GM19455 (cell line): Measurements from ENCODE around the gene TMEM132C.

Experiments
- ATAC-seq: cut with Tn5 transposase; IDR thresholded peaks from one replicate; pipeline ENCODE4 v1.9.1; 2021; ENCODE audit not compliant: unreplicated experiment

The TMEM132C gene

DNA sequence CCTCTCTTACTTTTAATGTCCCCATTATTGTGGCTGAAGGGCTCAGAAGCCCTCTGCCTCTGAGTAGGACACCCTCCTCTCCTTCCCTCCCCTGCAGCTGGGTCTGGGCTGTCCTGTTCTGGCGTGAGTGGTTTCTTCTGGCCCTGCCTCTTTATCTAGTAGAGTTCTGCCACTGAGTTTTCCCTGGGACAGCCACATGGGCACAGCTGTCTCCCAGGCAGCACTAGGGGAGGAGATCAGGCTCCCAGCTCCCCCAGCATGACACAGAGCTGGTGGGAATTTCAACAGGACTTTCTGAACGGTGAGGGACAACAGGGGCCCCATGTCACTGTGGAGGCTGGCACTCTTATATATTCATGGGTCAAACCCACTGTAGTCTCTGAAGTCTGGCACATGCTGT, 21.4 kb downstream of the TMEM132C start:
- no peak for ATAC-seq

DNA sequence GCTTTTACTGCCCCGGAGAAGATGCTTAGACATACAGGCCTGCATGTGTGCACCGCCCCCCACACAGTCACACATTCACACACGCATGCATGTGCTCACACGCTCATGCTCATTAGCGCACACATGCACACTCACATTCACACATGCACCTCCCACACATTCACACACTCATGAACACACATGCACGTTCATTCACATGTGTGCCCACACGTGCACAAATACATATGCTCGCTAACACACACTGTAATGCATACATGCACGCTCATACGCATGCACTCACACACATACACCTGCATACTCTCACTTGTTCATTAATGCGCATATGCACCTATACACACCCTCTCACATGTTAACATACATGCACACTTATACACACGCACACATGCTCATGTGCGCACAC, 21.9 kb downstream of the TMEM132C start:
- ATAC-seq, result no peak

GRCh38 chr12:128290938-128291337, 24.0 kb downstream of the TMEM132C start:
- no peak for ATAC-seq

DNA sequence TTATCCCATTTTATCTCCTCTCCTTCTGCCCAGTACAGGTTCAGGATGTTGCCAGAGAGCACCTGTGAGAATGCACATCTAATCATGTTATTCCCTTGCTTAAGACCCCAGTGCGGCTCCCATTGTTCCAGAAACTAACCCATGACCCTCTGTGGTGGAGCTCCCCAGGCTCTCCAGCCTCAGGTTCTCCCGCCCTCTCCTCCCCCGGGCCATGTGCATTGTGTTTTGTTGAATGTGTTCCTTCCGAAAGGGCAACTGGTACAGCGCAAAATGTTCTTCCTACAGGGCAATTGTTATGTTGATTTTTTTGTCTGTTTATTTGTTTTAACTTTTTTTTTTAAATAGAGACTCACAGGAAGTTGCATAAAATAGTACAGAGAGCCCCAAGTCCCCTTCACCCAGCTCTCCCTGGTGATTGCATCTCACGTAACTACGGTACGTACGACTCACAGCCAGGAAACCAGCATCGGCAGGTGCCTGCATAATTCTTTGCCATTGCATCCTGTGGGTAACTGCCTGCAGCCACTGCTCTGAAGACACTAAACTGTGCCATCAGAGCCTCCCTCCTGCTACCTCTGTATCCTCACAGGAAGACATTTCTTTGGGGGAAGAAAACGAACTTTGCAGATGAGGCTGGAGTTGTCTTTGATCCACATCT, 31.2 kb downstream of the TMEM132C start:
- no peak for ATAC-seq

DNA sequence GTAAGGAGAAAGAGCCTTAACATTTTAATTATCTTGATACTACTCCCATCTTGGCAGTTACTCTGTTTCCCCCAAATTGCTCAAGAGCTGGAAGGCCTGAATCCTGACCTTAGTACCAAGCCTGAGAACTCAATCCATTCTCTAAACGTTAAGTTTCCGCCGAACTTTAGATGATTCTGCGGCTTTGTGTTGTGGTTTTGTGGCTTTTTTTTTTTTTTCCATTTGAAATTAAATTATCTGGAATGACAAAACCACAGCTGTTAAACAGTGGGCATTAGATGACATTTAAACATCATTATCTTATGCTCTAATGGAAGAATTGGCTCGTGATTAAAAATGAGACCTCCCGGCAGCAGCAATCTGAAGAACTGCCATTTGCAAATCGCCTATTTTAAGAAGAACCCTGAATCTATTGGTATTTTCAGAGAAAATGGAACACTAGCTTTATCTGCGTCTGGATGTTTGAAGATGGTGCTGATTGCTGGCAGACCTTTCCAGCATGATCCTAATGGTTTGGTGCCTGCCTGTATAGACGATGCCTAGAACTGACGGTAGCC, 38.4 kb downstream of the TMEM132C start:
- ATAC-seq, result no peak

- no peak for ATAC-seq
Observed at GRCh38 chr12:128307791-128308190, 40.8 kb downstream of the TMEM132C start.

DNA sequence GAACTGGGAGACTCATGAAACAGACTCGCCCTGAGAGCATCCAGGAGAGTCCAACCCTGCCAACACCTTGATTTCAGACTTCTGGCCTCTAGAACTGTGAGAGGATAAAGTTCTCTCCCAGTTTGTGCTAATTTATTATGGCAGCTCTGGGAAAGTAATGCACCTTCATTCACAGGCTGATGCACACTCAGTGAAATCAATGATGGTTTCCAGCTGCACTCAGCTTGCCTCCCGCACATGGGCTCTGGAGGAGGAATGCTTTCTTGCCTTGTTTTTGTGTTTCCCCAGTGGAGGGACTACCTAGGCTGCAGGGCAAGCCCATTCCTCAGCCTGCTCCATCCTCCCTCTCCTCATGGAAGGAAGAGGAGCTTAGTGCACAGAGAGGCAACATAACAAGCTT, 45.7 kb downstream of the TMEM132C start:
- no peak for ATAC-seq

DNA sequence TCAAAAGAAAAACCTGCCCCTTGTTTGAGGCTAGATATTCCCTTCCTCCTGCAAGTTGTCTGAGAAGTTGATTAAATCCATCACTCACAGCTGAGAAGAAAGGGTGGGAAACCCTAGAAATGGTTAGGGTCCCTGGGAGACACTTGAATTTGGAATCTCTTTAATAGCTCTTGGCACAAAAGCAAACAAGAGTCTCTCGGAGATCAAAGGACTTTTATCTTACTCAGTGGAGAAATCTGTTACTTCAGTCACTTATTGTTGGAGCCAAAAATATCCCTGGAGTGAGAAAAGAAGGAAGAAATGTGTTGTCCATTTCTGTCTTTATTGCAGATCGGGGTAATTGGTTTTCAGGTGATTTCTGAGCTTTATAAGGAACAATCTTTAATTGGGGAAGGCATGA, 47.0 kb downstream of the TMEM132C start:
- ATAC-seq, result no peak

- ATAC-seq, result no peak
Observed at GRCh38 chr12:128314611-128315010, 47.6 kb downstream of the TMEM132C start.

GRCh38 chr12:128316078-128316477, 49.1 kb downstream of the TMEM132C start:
- ATAC-seq, result no peak

GRCh38 chr12:128316973-128317526, 50.1 kb downstream of the TMEM132C start:
- no peak for ATAC-seq

DNA sequence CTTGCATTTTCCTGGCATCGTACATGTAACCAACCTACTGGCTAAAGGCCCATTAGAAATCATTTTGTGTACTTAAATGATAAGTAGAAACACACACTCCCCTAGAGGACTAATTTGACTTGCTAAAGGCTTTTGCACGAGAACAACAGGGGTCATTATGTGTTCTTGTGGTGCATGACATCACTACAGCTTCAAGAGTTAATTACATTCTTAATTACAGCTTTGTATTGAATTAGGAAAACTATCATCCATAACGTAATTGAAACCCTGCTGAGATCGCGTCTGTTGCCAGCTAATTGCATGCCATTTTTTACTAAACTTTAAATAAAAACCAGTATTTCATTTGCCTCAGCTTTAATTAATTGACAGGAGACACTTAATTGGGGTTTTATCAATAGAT, 51.4 kb downstream of the TMEM132C start:
- ATAC-seq, result no peak

DNA sequence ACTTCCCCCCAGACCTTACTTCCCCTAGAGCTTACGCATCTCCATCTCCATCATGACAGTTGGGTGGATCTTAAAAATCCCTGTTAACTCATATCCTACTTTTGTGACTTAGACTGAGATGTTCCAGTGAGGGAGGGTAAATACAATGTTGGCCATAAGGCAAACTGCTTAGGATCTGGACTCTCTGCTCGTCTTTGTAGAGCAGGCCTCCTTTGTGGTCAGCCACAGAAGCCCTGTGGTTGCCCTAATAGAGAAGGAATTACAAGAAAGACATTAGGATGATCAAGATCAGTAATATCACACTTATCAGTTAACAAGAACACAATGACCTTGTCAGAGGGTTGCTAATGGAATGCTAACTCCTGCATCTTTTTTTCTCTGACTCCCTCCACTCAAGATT, 52.0 kb downstream of the TMEM132C start:
- ATAC-seq, result no peak

DNA sequence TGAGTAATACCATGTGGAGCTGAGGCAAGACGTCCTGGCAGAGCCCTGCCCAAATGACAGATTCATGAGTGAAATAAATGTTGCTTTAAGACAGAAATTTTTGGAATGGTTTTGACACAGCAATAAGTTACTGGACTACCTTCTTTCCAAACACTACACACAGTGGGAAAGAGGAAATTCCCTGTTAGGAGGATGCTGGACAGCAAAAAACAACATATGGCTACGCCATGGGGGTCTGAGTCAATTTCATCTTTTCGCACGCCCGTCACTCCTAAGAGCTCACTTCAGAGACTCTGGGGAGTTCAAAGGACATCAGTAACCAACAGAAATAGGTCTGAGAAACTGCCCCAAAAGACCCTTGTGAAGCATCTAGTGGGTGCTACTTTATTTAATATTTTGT, 55.4 kb downstream of the TMEM132C start:
- ATAC-seq, result no peak

DNA sequence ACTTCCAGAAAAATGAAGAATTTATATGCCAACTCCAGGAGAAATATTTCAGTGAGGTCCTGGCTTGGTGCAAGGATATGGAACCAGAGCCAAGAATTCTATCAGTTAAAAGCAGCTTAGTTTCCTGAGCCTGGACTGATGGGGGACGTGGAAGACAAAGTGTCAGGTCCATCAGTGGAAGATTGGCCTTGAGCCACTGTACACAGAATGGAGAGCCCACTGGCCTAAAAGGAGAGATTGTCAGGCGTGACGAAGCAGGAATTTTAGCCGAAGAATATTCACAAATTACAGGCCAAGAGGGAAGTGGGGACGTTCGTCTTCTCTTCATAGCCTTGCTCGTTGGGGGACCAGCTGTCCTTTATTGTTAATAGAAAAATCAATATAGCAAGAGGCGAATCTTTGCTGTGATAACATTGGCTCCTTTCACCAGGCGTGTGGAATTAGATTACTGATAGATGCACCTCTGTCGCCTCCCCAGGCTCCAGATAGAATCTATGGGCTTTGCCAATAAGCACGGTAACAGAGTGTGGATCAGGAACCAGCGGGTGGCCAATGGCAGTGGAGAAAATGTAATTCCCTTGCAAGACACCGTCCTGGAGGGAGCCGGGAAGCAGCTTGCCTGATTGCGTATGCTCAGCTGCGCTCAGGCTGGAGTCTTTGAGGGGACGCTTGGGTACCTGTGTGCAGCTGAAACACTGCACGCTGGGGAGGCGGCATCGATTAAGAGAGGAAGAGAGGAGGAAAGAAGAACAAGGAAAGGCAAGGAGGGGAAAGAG, 56.4 kb downstream of the TMEM132C start:
- ATAC-seq, result no peak

DNA sequence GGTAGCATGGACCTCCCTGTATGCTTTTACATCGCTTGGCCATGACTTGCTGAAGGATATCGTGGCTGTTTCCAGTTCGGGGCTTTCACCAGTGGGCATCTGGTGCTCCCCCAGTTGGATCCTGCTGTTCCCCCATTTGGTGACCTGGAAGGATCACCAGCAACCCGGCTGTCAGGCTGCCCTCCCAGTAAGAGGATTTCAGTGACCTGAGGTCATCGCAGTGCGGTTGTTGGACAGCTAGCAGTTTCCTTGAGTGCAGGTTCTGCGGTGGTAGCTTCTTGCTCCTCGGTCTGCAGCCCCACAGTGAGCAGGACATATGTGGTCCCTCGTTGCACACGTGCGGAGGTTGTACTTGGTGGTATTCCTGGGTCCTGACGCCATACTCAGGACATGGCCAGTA, 58.7 kb downstream of the TMEM132C start:
- no peak for ATAC-seq

GRCh38 chr12:128326406-128326805, 59.4 kb downstream of the TMEM132C start:
- ATAC-seq, result no peak

- ATAC-seq, result no peak
Observed at GRCh38 chr12:128328961-128329360, 62.0 kb downstream of the TMEM132C start.

DNA sequence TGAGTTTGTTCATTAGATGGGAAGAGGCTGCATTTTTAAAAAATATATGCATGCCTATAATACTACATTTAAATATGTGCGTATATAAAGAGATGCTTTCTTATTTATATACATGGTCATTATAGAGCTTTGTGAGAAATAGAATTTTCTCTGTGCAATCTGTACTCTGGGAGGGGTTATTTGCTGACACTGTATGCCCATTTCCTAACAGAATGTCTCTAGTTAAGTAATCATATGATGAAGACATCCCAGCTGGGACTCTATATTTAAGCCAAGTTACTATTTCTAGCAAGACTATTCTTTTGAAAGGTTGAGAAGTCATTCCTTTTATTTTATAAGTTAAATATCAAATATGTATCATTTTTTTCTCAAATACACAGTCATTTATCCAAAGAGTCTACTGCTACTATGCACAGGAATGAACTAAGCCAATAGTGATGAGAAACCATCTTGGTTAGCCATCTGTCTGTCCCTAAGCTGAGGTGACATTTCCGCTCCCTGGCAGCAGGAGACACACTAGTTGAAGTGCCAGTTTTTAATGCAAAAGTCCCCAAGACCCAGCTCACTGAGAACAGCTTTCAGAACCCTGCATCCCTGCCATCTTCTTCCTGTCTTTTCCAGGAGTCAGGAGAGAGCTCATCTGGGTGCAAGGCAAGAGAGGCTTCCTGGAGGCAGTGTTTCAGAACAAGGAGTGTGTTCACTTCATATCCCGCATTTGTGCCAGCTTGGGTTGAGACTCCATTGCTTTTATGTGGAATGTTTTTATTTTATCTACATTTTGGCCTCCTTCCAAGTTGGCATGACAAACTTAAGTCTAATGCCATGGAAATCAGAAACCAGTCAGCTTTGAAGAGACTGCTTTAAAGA, 69.5 kb downstream of the TMEM132C start:
- no peak for ATAC-seq

- ATAC-seq, result no peak
Observed at GRCh38 chr12:128337071-128337345, 70.0 kb downstream of the TMEM132C start.

DNA sequence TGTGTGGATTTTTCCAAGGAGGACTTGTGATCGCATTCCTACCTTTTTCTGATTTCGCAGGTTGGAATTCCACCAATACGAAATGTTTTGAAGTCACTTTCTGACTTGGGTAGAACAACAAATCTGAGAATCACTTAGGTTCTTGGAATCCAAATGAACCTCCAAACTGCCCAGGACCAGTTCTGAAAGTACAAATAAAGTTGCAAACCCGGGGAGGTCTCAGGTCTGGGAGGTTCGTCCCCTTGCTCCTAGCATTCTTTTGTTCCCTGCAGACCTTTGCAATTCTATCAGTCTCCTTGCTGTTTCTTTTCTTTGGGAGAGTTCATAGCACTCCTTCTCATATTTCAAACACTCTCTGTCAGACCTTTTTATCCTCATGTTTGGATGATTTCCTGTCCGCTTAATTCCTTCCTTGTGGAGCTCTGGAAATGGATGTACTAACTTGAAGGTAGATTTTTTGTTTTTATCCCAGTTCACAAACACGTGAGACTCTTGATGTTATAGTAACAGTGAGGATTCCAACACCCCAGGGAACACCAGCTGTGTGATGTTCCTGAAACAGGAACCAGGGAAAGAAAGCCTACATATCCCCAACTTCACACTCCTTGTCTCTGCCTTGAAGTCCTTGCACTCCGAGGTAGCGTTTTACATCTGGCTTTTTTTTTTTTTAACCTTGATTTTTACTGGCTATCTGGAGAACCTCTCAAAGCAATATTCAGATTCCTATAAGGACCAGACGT, 70.6 kb downstream of the TMEM132C start:
- no peak for ATAC-seq
